Measurements from ENCODE around the gene CPSF4. TPM values are rescaled to one million over a fixed set of nuclear protein-coding genes. Genes with fewer than 3 reads are reported as not detected.

CPSF4 gene
- total RNA-seq, 2 experiments from 2014 or later: 70.0 to 70.1 TPM

Other genes starting within 250 kb of the CPSF4 start
- not detected for gene KPNA7, start 230.8 kb upstream of the CPSF4 start, total RNA-seq
- not detected for gene MYH16, start 166.1 kb upstream of the CPSF4 start, total RNA-seq
- gene ARPC1A, start 113.0 kb upstream of the CPSF4 start, total RNA-seq: 10 to 100 TPM; 55.0 to 55.9 TPM
- gene ARPC1B, start 64.2 kb upstream of the CPSF4 start, total RNA-seq: 100 to 1,000 TPM; 256 to 258 TPM
- 100 to 1,000 TPM; 201 to 214 TPM for gene PDAP1, start 30.3 kb upstream of the CPSF4 start, total RNA-seq
- 100 to 1,000 TPM; 156 to 162 TPM for gene BUD31, start 30.0 kb upstream of the CPSF4 start, total RNA-seq
- gene PTCD1, start 145 bp upstream of the CPSF4 start, total RNA-seq: 1 to 10 TPM; 5.9 to 9.1 TPM
- gene ATP5MF, start 27.2 kb downstream of the CPSF4 start, total RNA-seq: 100 to 1,000 TPM; 457 to 476 TPM
- 10 to 100 TPM; 12.6 to 14.8 TPM for gene ZNF789, start 33.9 kb downstream of the CPSF4 start, total RNA-seq
- 10 to 100 TPM; 26.1 to 27.5 TPM for gene ZNF394, start 61.3 kb downstream of the CPSF4 start, total RNA-seq
- 1 to 10 TPM; 8.0 to 8.3 TPM for gene ZKSCAN5, start 65.7 kb downstream of the CPSF4 start, total RNA-seq
- 1 to 10 TPM; 5.6 to 6.0 TPM for gene FAM200A, start 113.2 kb downstream of the CPSF4 start, total RNA-seq
- 10 to 100 TPM; 57.5 to 58.9 TPM for gene ZNF655, start 119.7 kb downstream of the CPSF4 start, total RNA-seq
- under 1 TPM; 0.42 to 0.70 TPM for gene TMEM225B, start 159.3 kb downstream of the CPSF4 start, total RNA-seq
- gene ZSCAN25, start 178.0 kb downstream of the CPSF4 start, total RNA-seq: 10 to 100 TPM; 29.7 to 30.1 TPM
- not detected for gene CYP3A5, start 241.1 kb downstream of the CPSF4 start, total RNA-seq

Data from activated naive CD8-positive, alpha-beta T cell treated with anti-CD3 and anti-CD28 coated beads for 36 hours (primary cell).